CD4-positive, alpha-beta T cell treated with Interleukin-15 for 4 hours (primary cell): ENCODE measurements around the gene COA3.
"Not testable (repeated sequence)": the region's sequence is repeated elsewhere in the genome, so short reads cannot be mapped to it uniquely, and the experiment has no call there.

Source experiments
- DNase-seq: peaks from one replicate; pipeline ENCODE4 v3.0.0-alpha.2; 2020; ENCODE audit warnings: low spot score

COA3 gene

DNA sequence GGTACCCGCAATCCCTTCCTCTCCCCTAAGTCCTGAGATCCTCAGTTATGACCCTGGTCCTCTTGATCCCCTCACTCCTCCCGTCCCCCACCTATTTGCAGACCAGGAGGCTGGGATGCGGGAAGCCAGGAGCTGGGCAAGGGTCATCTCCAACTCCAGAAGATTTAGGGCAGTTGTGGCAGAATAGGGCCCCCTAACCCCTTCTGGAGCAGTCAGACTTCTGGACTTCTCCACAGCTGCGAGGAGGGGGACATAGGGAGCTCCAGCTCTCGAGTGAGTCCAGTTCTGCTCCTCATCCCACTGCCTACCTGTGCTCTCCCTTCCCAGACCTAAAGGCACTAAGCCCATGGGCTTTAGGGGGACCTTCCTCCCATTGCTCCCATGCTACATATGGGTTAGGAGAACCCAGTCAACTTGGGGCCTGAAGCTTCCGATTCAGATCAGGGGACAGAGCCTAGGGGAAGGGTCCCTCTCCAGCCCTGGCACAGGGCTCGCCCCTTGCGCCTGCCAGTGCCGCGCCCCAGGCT, 16.8 kb downstream of the COA3 start:
- no peak for DNase-seq

GRCh38 chr17:42780851-42781638, 17.5 kb downstream of the COA3 start:
- no peak for DNase-seq

GRCh38 chr17:42779936-42780850, 18.3 kb downstream of the COA3 start, which contains the start of gene WNK4:
Gene WNK4, plus strand, starts transcription at chr17:42780610. Its CDS starts 89 bp downstream, at chr17:42780699.
- DNase-seq: no peak

DNA sequence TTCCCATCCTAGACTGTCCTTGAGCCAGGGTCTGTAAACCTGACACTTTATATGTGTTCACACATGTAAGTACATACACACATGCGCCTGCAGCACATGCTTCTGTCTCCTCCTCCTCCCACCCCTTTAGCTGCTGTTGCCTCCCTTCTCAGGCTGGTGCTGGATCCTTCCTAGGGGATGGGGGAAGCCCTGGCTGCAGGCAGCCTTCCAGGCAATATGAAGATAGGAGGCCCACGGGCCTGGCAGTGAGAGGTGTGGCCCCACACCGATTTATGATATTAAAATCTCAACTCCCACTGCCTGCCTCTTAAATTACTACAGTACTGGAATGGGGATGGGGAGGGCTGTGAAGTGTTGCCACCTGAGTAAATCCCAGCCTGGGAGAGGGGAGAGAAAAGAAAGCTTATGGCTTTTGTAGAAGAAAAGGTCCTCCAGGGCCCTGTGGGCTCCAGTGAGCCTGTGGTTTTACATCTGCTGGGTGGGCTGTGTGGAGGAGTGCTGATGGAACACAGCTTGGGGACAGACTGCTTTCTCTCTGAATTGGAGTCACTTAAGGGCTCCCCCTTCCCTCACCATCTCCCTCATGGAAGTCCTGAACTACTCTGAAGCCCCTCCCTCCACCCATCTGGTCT, 19.1 kb downstream of the COA3 start:
- no peak for DNase-seq

- DNase-seq: no peak
Measured at GRCh38 chr17:42778570-42778969, 19.9 kb downstream of the COA3 start.

GRCh38 chr17:42775534-42776098, 22.9 kb downstream of the COA3 start:
- DNase-seq: no peak

DNA sequence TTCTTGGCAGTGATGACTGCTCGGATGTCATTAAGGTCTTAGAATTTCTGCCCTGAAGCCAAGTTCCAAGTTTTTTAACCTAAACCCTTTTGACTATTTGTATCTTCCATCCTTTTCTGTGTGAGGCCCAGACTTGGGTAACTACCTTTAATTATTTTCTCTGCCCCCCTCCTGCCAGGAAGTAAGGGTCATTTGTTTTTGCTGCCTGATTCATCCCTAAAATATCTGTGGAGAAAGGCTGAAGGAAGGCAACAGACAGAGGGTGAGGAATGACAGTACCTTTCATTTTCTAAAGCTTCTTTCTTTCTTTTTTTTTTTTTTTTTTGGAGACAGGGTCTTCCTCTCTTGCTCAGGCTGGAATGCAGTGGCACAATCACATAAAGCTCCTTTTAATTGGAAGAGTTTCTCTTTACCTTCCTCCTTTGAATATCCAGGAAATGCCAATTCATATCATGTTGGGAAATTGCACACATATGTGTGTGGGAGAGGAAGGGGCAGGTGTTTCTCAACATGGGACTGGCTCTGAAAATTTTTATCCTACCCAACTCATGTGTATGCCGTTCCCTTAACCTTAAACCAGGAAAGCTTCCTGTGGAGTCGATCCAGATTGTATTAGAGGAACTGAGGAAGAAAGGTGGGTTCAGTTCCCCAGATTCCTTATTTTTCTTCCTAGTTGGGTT, 24.3 kb downstream of the COA3 start:
- DNase-seq: no peak

GRCh38 chr17:42773290-42774035, 25.0 kb downstream of the COA3 start, which contains the start of gene VPS25:
Gene VPS25, plus strand, starts transcription at chr17:42773449. Its CDS starts 27 bp downstream, at chr17:42773476.
- DNase-seq: peak; percentile 84

DNA sequence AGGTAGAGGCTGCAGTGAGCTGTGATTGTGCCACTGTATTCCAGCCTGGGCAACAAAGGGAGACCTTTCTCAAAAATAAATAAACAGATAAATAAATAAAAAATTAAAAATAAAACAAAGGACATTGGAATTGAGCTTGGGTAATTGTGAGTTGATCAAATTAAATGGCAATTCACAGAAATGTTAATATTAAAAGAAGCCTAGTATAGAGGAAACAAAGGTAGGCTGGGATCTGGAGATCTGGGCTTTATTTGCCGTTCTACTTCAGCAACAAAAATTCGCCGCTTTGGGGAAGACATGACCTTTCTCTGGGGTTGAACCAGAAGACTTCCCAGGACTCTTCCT, 25.6 kb downstream of the COA3 start:
- no peak for DNase-seq

DNA sequence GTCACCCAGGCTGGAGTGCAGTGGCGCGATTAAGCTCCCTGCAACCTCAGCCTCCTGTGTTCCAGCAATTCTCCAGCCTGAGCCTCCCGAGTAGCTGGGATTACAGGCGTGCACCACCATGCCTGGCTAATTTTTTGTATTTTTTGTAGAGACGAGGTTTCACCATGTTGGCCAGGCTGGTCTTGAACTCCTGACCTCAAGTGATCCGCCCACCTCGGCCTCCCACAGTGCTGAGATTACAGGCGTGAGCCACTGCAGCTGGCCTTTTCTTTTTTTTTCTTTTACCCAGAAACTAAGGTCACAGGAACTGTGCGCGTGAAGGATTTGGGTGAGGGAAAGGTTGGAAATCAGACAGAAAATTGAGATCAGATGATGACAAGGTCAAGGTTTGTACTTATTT, 28.5 kb downstream of the COA3 start:
- DNase-seq: not testable (repeated sequence)

GRCh38 chr17:42768006-42768405, 30.5 kb downstream of the COA3 start:
- DNase-seq: not testable (repeated sequence)

DNA sequence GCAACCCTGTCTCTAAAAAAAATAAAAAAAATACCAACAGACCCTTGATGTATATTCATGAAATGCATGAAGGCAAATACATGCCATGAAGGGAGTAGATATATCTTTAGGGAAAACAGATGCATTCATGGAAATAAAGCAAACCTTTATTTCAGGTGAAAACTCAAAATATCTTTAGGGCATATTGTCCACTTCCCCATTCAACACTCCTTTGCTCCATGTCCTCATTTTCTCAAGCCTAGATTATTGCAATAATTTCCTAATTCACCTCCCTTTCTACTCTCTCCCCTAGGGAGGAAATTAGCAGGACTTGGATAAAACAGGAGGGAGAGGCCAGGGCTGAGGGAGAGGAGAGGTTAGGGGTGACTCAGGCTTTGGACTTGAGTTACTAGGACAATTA, 31.0 kb downstream of the COA3 start:
- DNase-seq: no peak

GRCh38 chr17:42766124-42766523, 32.4 kb downstream of the COA3 start:
- no peak for DNase-seq

GRCh38 chr17:42761638-42762037, 36.9 kb downstream of the COA3 start:
- DNase-seq: no peak

GRCh38 chr17:42760652-42761581, 37.6 kb downstream of the COA3 start, which contains the start of gene RAMP2:
Gene RAMP2, plus strand, starts transcription at chr17:42761227. Its CDS starts 35 bp downstream, at chr17:42761262.
- DNase-seq: no peak

DNA sequence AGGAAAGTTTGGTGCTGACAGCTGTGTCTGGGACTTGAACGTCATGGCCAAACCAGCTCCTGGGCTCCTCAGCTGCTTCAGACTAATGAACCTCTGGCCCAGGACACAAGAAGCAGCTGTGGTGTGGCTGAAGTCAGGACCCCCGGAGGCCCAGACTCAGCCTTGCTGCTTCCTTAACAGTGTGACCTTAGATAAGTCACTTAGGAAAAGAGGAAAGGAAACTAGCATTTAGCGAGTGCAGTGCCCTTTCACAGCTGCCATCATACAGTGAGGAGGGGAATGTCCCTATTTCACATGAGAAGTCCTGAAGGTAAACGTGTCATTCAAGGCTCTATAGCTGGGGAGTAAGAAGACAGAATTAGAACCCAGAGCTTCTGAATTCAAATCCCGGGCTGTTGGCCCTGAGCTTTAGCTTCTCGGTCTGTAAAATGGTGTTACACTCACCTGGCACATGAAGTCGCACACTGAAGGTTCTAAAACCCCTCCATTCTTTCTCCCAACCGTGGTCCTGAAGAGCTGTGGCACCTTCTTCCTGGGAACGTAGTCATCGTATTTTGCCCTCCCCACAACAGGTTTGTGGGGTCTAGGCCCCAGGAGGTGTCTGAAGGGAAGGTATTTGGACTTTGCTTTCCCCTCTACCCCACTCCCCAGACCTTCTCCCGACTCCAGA, 38.4 kb downstream of the COA3 start:
- DNase-seq: no peak

DNA sequence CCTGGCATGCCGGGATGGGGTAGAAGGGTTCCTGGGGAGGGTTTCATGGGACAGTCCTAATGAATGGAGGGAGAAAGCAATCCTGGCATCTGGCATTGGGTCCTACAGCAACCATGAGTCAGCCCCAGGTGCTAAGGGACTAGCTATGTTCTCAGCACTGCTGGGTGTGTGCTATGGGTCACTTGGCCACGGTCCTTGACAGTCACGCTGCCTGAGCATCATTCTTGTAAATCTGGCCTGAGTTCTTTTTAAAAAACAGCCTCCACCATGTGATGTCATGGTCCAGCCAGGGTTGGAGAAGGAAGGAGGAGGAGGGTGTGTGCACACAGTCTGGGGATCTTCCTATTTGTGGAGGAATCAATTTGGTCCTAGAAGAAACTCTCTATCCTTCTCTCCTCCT, 43.7 kb downstream of the COA3 start:
- DNase-seq: no peak

GRCh38 chr17:42751628-42752027, 46.9 kb downstream of the COA3 start:
- DNase-seq: no peak
